HepG2 (cell line): ENCODE data around the gene ANGPTL7. TPM values are rescaled to one million over a fixed set of nuclear protein-coding genes. Genes with fewer than 3 reads are reported as not detected.

ENCODE experiments used
- ATAC-seq: fragments of 200-7000 bp; cut with Tn5 transposase; 3 replicates; pipeline ENCODE4 v1.9.1; 2020; ENCODE audit warnings: mild to moderate bottlenecking, moderate library complexity
- BruUV-seq: library from RNA; stranded (reverse); fragments of 400-500 nt; replicated peaks from 2 replicates; lab custom pipeline; 2021; lab: Mats Ljungman, UMichigan
- CTCF ChIA-PET: fragments of 300-600 bp; formaldehyde crosslinking; extraction: SDS; loops from one replicate; lab custom pipeline; 2021; ENCODE audit warnings: low total read pairs, inconsistent platforms, low intra/inter-chr PET ratio; lab: Yijun Ruan, JAX
- POLR2A ChIA-PET: fragments of 350-600 bp; sonication (Branson Sonifier 250); formaldehyde crosslinking; loops from one replicate; lab custom pipeline; 2020; ENCODE audit warnings: antibody characterized with exemption, inconsistent platforms; lab: Yijun Ruan, JAX
- DNase-seq: peaks from one replicate; pipeline ENCODE4 v3.0.0-alpha.2; 2015; ENCODE audit warnings: low spot score
- FAIRE-seq: peaks from 3 replicates; lab custom pipeline; 2011; peaks lifted over from hg19 to GRCh38; lab: Jason Lieb, UNC
- H2AFZ ChIP-seq: one replicate; pipeline ENCODE4 v1.6.1; 2011; ENCODE audit warnings: low read length, inconsistent platforms
- H3K27ac ChIP-seq: fragments of 300-600 bp; 3 replicates; pipeline ENCODE4 v1.8.0; 2011; ENCODE audit warnings: mixed run types, mild to moderate bottlenecking, mixed read lengths, low read length, inconsistent platforms; ENCODE audit not compliant: insufficient read depth; ENCODE audit errors: extremely low read length
- H3K27me3 ChIP-seq, 2 experiments: fragments of 200-600 bp in 1 of 2; 2 replicates in 1 of 2; 3 replicates in 1 of 2; pipeline versions ENCODE4 v1.6.0 to v1.8.0; 2011; ENCODE audit warnings: low read length in 2 of 2, mild to moderate bottlenecking in 2 of 2, moderate library complexity in 2 of 2, inconsistent platforms in 1 of 2; ENCODE audit not compliant: insufficient read depth in 2 of 2, control insufficient read depth in 1 of 2
- H3K36me3 ChIP-seq, 2 experiments: fragments of 200-600 bp in 1 of 2; replicated peaks in 1 of 2; 2 replicates in 1 of 2; 3 replicates in 1 of 2; pipeline versions ENCODE4 v1.5.1 to v1.8.0; 2011; ENCODE audit warnings: low read length in 2 of 2, inconsistent platforms in 1 of 2; ENCODE audit not compliant: insufficient read depth in 2 of 2, control insufficient read depth in 1 of 2
- H3K4me1 ChIP-seq: 2 replicates; pipeline ENCODE4 v1.5.1; 2012; ENCODE audit warnings: low read length, inconsistent platforms; ENCODE audit not compliant: insufficient read depth
- H3K4me2 ChIP-seq: 2 replicates; pipeline ENCODE4 v1.6.0; 2011; ENCODE audit warnings: low read depth, low read length, inconsistent platforms
- H3K4me3 ChIP-seq, 3 experiments: fragments of 200-600 bp in 1 of 3; sonication (generic), shearing (Covaris generic) in 1 of 3; replicated peaks in 1 of 3; 2 replicates each; pipeline ENCODE4 v1.5.1; 2011 to 2016; ENCODE audit warnings: low read length in 3 of 3, inconsistent platforms in 2 of 3, low read depth in 2 of 3, mild to moderate bottlenecking in 2 of 3, control low read depth in 1 of 3, mixed read lengths in 1 of 3; ENCODE audit not compliant: insufficient read depth in 1 of 3
- H3K79me2 ChIP-seq: one replicate; pipeline ENCODE4 v1.6.1; 2011; ENCODE audit warnings: low read length, inconsistent platforms; ENCODE audit not compliant: insufficient read depth
- H3K9ac ChIP-seq: 2 replicates; pipeline ENCODE4 v1.6.0; 2011; ENCODE audit warnings: mild to moderate bottlenecking, low read depth, low read length, inconsistent platforms; ENCODE audit not compliant: insufficient read depth
- H3K9me3 ChIP-seq: 2 replicates; pipeline ENCODE4 v1.5.1; 2012; ENCODE audit warnings: mild to moderate bottlenecking, low read length
- H4K20me1 ChIP-seq: 2 replicates; pipeline ENCODE4 v1.6.0; 2011; ENCODE audit warnings: inconsistent platforms, mild to moderate bottlenecking, low read length, moderate library complexity; ENCODE audit not compliant: insufficient read depth
- AHR ChIP-seq: IDR thresholded peaks from 2 replicates; pipeline ENCODE4 v1.6.1; 2018; ENCODE audit warnings: missing genetic modification reagents, missing compliant biosample characterization
- BCL6 ChIP-seq: IDR thresholded peaks from 2 replicates; pipeline ENCODE4 v1.6.1; 2016; ENCODE audit warnings: missing genetic modification reagents, missing compliant biosample characterization
- CEBPG ChIP-seq: IDR thresholded peaks from 2 replicates; pipeline ENCODE4 v1.6.1; 2016
- EEA1 ChIP-seq: sonication (generic); formaldehyde crosslinking; IDR thresholded peaks from 2 replicates; pipeline ENCODE4 v1.5.1; 2020; ENCODE audit warnings: mild to moderate bottlenecking, missing genetic modification reagents, borderline replicate concordance
- HMGA1 ChIP-seq: sonication (generic); formaldehyde crosslinking; conservative IDR thresholded peaks from 2 replicates; pipeline ENCODE4 v1.4.0; 2020; ENCODE audit warnings: missing genetic modification reagents
- KLF11 ChIP-seq: IDR thresholded peaks from 2 replicates; pipeline ENCODE4 v1.6.1; 2016; ENCODE audit warnings: missing compliant biosample characterization
- MTF2 ChIP-seq: sonication (generic); formaldehyde crosslinking; IDR thresholded peaks from 2 replicates; pipeline ENCODE4 v1.5.0; 2020; ENCODE audit warnings: missing genetic modification reagents, borderline replicate concordance
- TFE3 ChIP-seq: IDR thresholded peaks from 2 replicates; pipeline ENCODE4 v1.6.1; 2016
- WIZ ChIP-seq: sonication (generic); formaldehyde crosslinking; IDR thresholded peaks from 2 replicates; pipeline ENCODE4 v1.5.1; 2020; ENCODE audit warnings: mild to moderate bottlenecking, missing genetic modification reagents
- ZNF33A ChIP-seq: sonication (generic); formaldehyde crosslinking; IDR thresholded peaks from 2 replicates; pipeline ENCODE4 v1.5.1; 2020; ENCODE audit warnings: missing genetic modification reagents, mild to moderate bottlenecking, moderate library complexity, borderline replicate concordance
- ZNF574 ChIP-seq: sonication (generic); formaldehyde crosslinking; IDR thresholded peaks from 2 replicates; pipeline ENCODE4 v1.4.0; 2020; ENCODE audit warnings: missing genetic modification reagents
- WGBS: methylation state at CpG from one replicate; pipeline ENCODE4 v1.1.6; 2017; ENCODE audit warnings: low lambda C conversion rate; 5-methylcytosine and 5-hydroxymethylcytosine counted together
- in situ Hi-C: cut with HindIII; loops from 2 replicates; pipeline ENCODE4 v1.10.0; 2017; ENCODE audit warnings: low pct_unique_long_range_greater_than_20kb; ENCODE audit not compliant: extremely low pct_ligation_motif_present
- intact Hi-C: fragments of 100-400 bp; cut with micrococcal nuclease; formaldehyde crosslinking; loops from one replicate; pipeline ENCODE4 v1.10.0; 2022; ENCODE audit not compliant: unreplicated experiment
- polyA plus RNA-seq, 8 experiments: library from polyadenylated mRNA; depleted of rRNA in 3 of 8; stranded (reverse) in 7 of 8; unstranded in 1 of 8; fragments of >200 nt; fragmentation: Illumina TruSeq in 4 of 8; extraction: Trizol in 4 of 8; gene quantifications; 2 replicates each; pipeline versions ENCODE4 v1.2.1 to v1.2.3, GENCODE V29; 2011 to 2016; ENCODE audit warnings: low read depth in 4 of 8, missing spikeins in 1 of 8, mixed read lengths in 1 of 8; ENCODE audit not compliant: insufficient read depth in 1 of 8
- total RNA-seq, 5 experiments: library from RNA; depleted of rRNA; stranded (reverse); fragments of >200 nt; fragmentation: Illumina TruSeq; extraction: Trizol; gene quantifications; 2 replicates each; pipeline ENCODE4 v1.2.3, GENCODE V29; 2016; ENCODE audit warnings: low read depth in 1 of 5
- TF ChIP-seq, protein P1 (sequence below): sonication (generic); formaldehyde crosslinking; IDR thresholded peaks from 2 replicates; pipeline ENCODE4 v1.5.0; 2020; ENCODE audit warnings: missing genetic modification reagents
- TF ChIP-seq, protein P2 (sequence below): IDR thresholded peaks from 2 replicates; pipeline ENCODE4 v1.4.0; 2020; ENCODE audit warnings: mild to moderate bottlenecking, missing genetic modification reagents

ANGPTL7 gene
- total and polyA plus RNA-seq, 2 of the 13 experiments (the other 11 are each of a cell fraction or from before 2014, with no cell fraction given), result not detected

DNA sequence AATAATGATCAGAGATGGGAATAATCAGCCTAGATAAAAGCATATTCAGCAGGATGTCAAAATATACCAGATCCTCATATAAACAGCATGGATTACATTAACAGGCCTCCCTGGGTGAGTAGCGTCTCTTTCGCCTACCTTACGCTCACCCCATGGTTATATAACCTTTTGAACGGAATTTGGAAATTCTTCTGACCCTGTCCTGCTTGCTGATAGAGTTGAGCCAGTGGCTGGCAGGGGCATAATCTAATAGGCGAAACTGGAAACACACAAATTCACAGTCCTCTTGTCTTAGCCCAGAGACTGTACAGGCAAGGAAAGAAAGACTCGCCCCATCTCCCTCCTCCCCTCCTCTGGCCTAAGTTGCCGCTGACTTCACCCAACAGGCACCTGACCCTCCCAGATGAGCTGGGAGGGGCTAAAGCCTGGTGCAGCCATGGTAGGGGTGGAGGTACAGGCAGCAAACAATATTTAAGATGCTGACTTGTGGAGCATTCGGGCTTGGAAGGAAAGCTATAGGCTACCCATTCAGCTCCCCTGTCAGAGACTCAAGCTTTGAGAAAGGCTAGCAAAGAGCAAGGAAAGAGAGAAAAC is at the start of gene ANGPTL7 (continued):
- no peak for TF ChIP-seq TFE3 (CRISPR knock-in tag)

DNA sequence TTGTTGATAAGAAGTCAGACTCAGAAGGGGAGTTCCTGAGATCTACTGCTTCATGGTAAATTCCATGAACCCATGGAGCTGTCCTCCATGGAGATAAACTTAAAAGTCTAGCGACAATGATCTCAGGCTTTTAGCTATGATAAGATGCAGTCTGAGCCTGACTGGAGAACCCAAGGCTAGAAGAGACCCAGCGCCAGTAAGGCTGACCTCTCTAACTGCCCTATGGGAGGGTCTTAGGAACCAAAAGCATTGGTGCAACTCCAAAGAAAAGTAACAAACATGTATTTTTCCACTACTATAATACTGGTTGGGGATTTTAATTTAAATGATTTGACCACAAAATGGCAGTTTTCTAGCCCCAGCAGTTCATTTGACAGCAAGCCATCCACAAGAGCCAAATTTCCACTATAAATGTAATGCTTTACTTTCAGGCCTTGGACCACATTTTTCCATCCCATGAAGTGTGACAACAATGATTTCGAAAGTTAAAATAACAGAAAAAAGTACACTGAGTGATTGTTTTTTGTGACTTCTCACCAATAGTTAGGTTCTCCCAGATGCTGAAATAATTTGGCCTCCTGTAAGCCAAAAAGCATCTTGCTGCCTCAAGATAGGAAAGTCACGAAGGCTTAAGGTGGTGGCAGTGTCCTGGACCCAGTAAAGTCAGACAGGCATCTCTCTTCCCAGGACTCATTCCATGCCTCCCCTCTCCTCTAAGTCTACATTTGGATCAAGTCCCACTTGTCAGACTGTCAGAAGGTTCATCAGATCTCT is 46.4 kb upstream of the ANGPTL7 start:
- ChIA-PET POLR2A (no interaction called here), CTCF (no interaction called here)
- no peaks in the 10 kb centered on the region for H3K9me3 ChIP-seq
- H3K4me3 ChIP-seq, result no peak overlapping the region
- H3K27ac ChIP-seq, result no peak overlapping the region
- H3K9ac ChIP-seq, result no peak overlapping the region
- H3K4me2 ChIP-seq, result no peak overlapping the region
- H3K79me2 ChIP-seq, result no peaks in the 10 kb centered on the region
- in situ Hi-C loops, result no loop called here
- peaks cover 20 to 59% of the 10 kb centered on the region in 2 experiments; a peak in 4 of 5 replicates for H3K36me3 ChIP-seq
- no peaks in the 10 kb centered on the region for H4K20me1 ChIP-seq
- H2AFZ ChIP-seq, result no peak overlapping the region
- no peak for ATAC-seq
- FAIRE-seq, result no peak
- H3K27me3 ChIP-seq, result no peaks in the 10 kb centered on the region; a peak in 1 of 5 replicates
- intact Hi-C loops, result no loop called here
- BruUV-seq, result no TSS peak
- no peaks in the 10 kb centered on the region for H3K4me1 ChIP-seq
- WGBS, result 98% methylated on average over 4 of the region's 4 CpGs
- DNase-seq, result no peak
- no peak for TF ChIP-seq AHR
- TF ChIP-seq WIZ (CRISPR knock-in tag), result no peak
- TF ChIP-seq ZNF574 (CRISPR knock-in tag), result no peak
- no peak for TF ChIP-seq EEA1 (CRISPR knock-in tag)
- no peak for TF ChIP-seq KLF11 (CRISPR knock-in tag)
- no peak for TF ChIP-seq HMGA1 (CRISPR knock-in tag)
- no peak for TF ChIP-seq MTF2 (CRISPR knock-in tag)
- TF ChIP-seq BCL6 (CRISPR knock-in tag), result no peak
- TF ChIP-seq, protein P1, sequence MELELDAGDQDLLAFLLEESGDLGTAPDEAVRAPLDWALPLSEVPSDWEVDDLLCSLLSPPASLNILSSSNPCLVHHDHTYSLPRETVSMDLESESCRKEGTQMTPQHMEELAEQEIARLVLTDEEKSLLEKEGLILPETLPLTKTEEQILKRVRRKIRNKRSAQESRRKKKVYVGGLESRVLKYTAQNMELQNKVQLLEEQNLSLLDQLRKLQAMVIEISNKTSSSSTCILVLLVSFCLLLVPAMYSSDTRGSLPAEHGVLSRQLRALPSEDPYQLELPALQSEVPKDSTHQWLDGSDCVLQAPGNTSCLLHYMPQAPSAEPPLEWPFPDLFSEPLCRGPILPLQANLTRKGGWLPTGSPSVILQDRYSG, result no peak
- no peak for TF ChIP-seq CEBPG (CRISPR knock-in tag)
- TF ChIP-seq, protein P2, sequence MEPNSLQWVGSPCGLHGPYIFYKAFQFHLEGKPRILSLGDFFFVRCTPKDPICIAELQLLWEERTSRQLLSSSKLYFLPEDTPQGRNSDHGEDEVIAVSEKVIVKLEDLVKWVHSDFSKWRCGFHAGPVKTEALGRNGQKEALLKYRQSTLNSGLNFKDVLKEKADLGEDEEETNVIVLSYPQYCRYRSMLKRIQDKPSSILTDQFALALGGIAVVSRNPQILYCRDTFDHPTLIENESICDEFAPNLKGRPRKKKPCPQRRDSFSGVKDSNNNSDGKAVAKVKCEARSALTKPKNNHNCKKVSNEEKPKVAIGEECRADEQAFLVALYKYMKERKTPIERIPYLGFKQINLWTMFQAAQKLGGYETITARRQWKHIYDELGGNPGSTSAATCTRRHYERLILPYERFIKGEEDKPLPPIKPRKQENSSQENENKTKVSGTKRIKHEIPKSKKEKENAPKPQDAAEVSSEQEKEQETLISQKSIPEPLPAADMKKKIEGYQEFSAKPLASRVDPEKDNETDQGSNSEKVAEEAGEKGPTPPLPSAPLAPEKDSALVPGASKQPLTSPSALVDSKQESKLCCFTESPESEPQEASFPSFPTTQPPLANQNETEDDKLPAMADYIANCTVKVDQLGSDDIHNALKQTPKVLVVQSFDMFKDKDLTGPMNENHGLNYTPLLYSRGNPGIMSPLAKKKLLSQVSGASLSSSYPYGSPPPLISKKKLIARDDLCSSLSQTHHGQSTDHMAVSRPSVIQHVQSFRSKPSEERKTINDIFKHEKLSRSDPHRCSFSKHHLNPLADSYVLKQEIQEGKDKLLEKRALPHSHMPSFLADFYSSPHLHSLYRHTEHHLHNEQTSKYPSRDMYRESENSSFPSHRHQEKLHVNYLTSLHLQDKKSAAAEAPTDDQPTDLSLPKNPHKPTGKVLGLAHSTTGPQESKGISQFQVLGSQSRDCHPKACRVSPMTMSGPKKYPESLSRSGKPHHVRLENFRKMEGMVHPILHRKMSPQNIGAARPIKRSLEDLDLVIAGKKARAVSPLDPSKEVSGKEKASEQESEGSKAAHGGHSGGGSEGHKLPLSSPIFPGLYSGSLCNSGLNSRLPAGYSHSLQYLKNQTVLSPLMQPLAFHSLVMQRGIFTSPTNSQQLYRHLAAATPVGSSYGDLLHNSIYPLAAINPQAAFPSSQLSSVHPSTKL (CRISPR knock-in tag), result no peak
- no peak for TF ChIP-seq ZNF33A (CRISPR knock-in tag)
